Fibroblast of lung (primary cell): Measurements from ENCODE around the gene PHYHD1. TPM values are rescaled to one million over a fixed set of nuclear protein-coding genes. Genes with fewer than 3 reads are reported as not detected.
A peak's percentile ranks its signal among the peaks of the same experiment; 100 is the strongest.

ENCODE experiments used
- DNase-seq, 2 donors: peaks; one replicate each; pipeline versions ENCODE4 v3.0.0 to v3.0.0-alpha.2; 2010; ENCODE audit warnings: low read depth in 2 of 2
- H2AFZ ChIP-seq: 2 replicates; pipeline ENCODE4 v1.5.1; 2012; ENCODE audit warnings: low read length, control low read depth, inconsistent platforms
- H3K27ac ChIP-seq: 2 replicates; pipeline ENCODE4 v1.5.1; 2011; ENCODE audit warnings: low read length, control low read depth; ENCODE audit not compliant: insufficient read depth
- H3K27me3 ChIP-seq: 2 replicates; pipeline ENCODE4 v1.5.1; 2011; ENCODE audit warnings: mild to moderate bottlenecking, low read length; ENCODE audit not compliant: control insufficient read depth, insufficient read depth
- H3K36me3 ChIP-seq: 2 replicates; pipeline ENCODE4 v1.5.1; 2011; ENCODE audit warnings: low read length; ENCODE audit not compliant: control insufficient read depth, insufficient read depth
- H3K4me1 ChIP-seq: 2 replicates; pipeline ENCODE4 v1.5.1; 2011; ENCODE audit warnings: low read length; ENCODE audit not compliant: control insufficient read depth, insufficient read depth; ENCODE audit errors: extremely low read depth
- H3K4me2 ChIP-seq: 2 replicates; pipeline ENCODE4 v1.5.1; 2011; ENCODE audit warnings: low read length, control low read depth; ENCODE audit not compliant: insufficient read depth; ENCODE audit errors: extremely low read depth
- H3K4me3 ChIP-seq, 4 experiments: fragments of 200-600 bp in 1 of 4; sonication (generic) in 1 of 4; replicated peaks in 1 of 4; 2 replicates each; pipeline ENCODE4 v1.5.1; 2011 to 2016; ENCODE audit warnings: low read length in 4 of 4, low read depth in 3 of 4, mild to moderate bottlenecking in 3 of 4, control low read depth in 2 of 4, inconsistent platforms in 1 of 4, mixed read lengths in 1 of 4; ENCODE audit not compliant: insufficient read depth in 1 of 4; ENCODE audit errors: control extremely low read depth in 1 of 4
- H3K79me2 ChIP-seq: 2 replicates; pipeline ENCODE4 v1.5.1; 2012; ENCODE audit warnings: mild to moderate bottlenecking, low read length, inconsistent platforms; ENCODE audit not compliant: control insufficient read depth, insufficient read depth
- H3K9ac ChIP-seq: 2 replicates; pipeline ENCODE4 v1.5.1; 2011; ENCODE audit warnings: mild to moderate bottlenecking, low read length, control low read depth; ENCODE audit not compliant: insufficient read depth
- H3K9me3 ChIP-seq: 2 replicates; pipeline ENCODE4 v1.5.1; 2012; ENCODE audit warnings: low read depth, low read length; ENCODE audit not compliant: control insufficient read depth, insufficient read depth
- H4K20me1 ChIP-seq: 2 replicates; pipeline ENCODE4 v1.5.1; 2011; ENCODE audit warnings: low read length; ENCODE audit not compliant: control insufficient read depth, insufficient read depth; ENCODE audit errors: extremely low read depth
- CTCF ChIP-seq, 2 donors: IDR thresholded peaks in 1 of 2; conservative IDR thresholded peaks in 1 of 2; 1 replicate in 1 of 2; 2 replicates in 1 of 2; pipeline ENCODE4 v1.5.1; 2011 to 2012; ENCODE audit warnings: low read length in 2 of 2, control low read depth in 1 of 2, inconsistent platforms in 1 of 2, low read depth in 1 of 2, mild to moderate bottlenecking in 1 of 2
- EZH2 ChIP-seq: IDR thresholded peaks from 2 replicates; pipeline ENCODE4 v1.5.1; 2012; ENCODE audit warnings: low read length, control low read depth, mild to moderate bottlenecking; ENCODE audit errors: missing control alignments
- polyA plus RNA-seq, 2 donors: library from polyadenylated mRNA; depleted of rRNA in 1 of 2; stranded (reverse) in 1 of 2; unstranded in 1 of 2; fragments of >200 nt; gene quantifications; 2 replicates each; pipeline ENCODE4 v1.2.1, GENCODE V29; 2011 to 2012; ENCODE audit warnings: missing spikeins in 1 of 2
- total RNA-seq: library from RNA; depleted of rRNA; stranded (reverse); fragments of >200 nt; gene quantifications from 2 replicates; pipeline ENCODE4 v1.2.1, GENCODE V29; 2014

The PHYHD1 gene
- total and polyA plus RNA-seq, 2 donors (not counting 1 experiment from before 2014, with no cell fraction given): 17.7 to 20.0 TPM

GRCh38 chr9:128882677-128883603, 37.8 kb upstream of the PHYHD1 start:
- DNase-seq: peak; percentile 29 to 46
- H3K4me3 ChIP-seq: peak overlapping the region; percentile 70 to 96 (median 86)
- no peaks in the 10 kb centered on the region for H4K20me1 ChIP-seq
- H3K4me1 ChIP-seq: peaks cover 4% of the 10 kb centered on the region
- no peak overlapping the region for H2AFZ ChIP-seq
- peak overlapping the region; percentile 82 for H3K27ac ChIP-seq
- H3K4me2 ChIP-seq: peak overlapping the region; percentile 67
- no peaks in the 10 kb centered on the region for H3K9me3 ChIP-seq
- no peaks in the 10 kb centered on the region for H3K27me3 ChIP-seq
- no peak for TF ChIP-seq EZH2
- no peak for TF ChIP-seq CTCF (conservative IDR thresholded peaks at IDR 0.05 in 1 of 2, IDR thresholded peaks at IDR 0.05 in 1 of 2; ENCODE audit: low read depth in 1 of 2, low read length in 2 of 2)
- peak overlapping the region; percentile 82 for H3K9ac ChIP-seq
- H3K79me2 ChIP-seq: peaks cover 64% of the 10 kb centered on the region
- peaks cover 14% of the 10 kb centered on the region for H3K36me3 ChIP-seq

- Histone ChIP-seq H4K20me1 (no peaks in the 10 kb centered on the region), H3K27ac (no peak overlapping the region), H3K79me2 (peaks cover 76% of the 10 kb centered on the region), H3K4me2 (peak overlapping the region; percentile 33), H3K36me3 (peaks cover 22% of the 10 kb centered on the region), H3K27me3 (no peaks in the 10 kb centered on the region), H3K4me1 (peaks cover 4% of the 10 kb centered on the region), H3K9me3 (no peaks in the 10 kb centered on the region), H2AFZ (no peak overlapping the region), H3K9ac (no peak overlapping the region), H3K4me3 (peak overlapping the region in 1 of 4 experiments; percentile 96)
- TF ChIP-seq EZH2 (no peak), CTCF (conservative IDR thresholded peaks at IDR 0.05 in 1 of 2, IDR thresholded peaks at IDR 0.05 in 1 of 2; ENCODE audit: low read depth in 1 of 2, low read length in 2 of 2) (no peak)
- DNase-seq: no peak
Observed at GRCh38 chr9:128884164-128884563, 36.6 kb upstream of the PHYHD1 start.

GRCh38 chr9:128885376-128885775, 35.4 kb upstream of the PHYHD1 start:
- H3K27ac ChIP-seq: no peak overlapping the region
- H3K27me3 ChIP-seq: no peaks in the 10 kb centered on the region
- no peak overlapping the region for H3K4me2 ChIP-seq
- no peaks in the 10 kb centered on the region for H4K20me1 ChIP-seq
- no peak overlapping the region for H3K9ac ChIP-seq
- peaks cover 71% of the 10 kb centered on the region for H3K79me2 ChIP-seq
- H3K4me3 ChIP-seq: no peak overlapping the region
- peaks cover 4% of the 10 kb centered on the region for H3K4me1 ChIP-seq
- peaks cover 23% of the 10 kb centered on the region for H3K36me3 ChIP-seq
- H3K9me3 ChIP-seq: no peaks in the 10 kb centered on the region
- DNase-seq: no peak
- no peak overlapping the region for H2AFZ ChIP-seq
- TF ChIP-seq EZH2 (no peak), CTCF (conservative IDR thresholded peaks at IDR 0.05 in 1 of 2, IDR thresholded peaks at IDR 0.05 in 1 of 2; ENCODE audit: low read depth in 1 of 2, low read length in 2 of 2) (no peak)
